PFSK-1 (cell line): Measurements from ENCODE around the gene GABRP.

Source experiments
- POLR2AphosphoS5 ChIP-seq: IDR thresholded peaks from 2 replicates; pipeline ENCODE4 v1.6.1; 2012; ENCODE audit warnings: low read depth, mild to moderate bottlenecking, control low read depth, low read length, moderate library complexity
- SIN3A ChIP-seq: IDR thresholded peaks from 2 replicates; pipeline ENCODE4 v1.6.1; 2012; ENCODE audit warnings: mild to moderate bottlenecking, low read length, moderate library complexity, borderline replicate concordance; ENCODE audit not compliant: insufficient read depth
- TF ChIP-seq, protein P1 (sequence below), 2 experiments: IDR thresholded peaks; 2 replicates each; pipeline versions ENCODE4 v1.6.1 to v1.8.0; 2011 to 2012; ENCODE audit warnings: low read depth in 2 of 2, low read length in 2 of 2, control low read depth in 1 of 2, inconsistent platforms in 1 of 2, mild to moderate bottlenecking in 1 of 2, moderate library complexity in 1 of 2; ENCODE audit not compliant: insufficient read depth in 1 of 2

- TF ChIP-seq POLR2AphosphoS5 (no peak), SIN3A (no peak)
- TF ChIP-seq, protein P1, sequence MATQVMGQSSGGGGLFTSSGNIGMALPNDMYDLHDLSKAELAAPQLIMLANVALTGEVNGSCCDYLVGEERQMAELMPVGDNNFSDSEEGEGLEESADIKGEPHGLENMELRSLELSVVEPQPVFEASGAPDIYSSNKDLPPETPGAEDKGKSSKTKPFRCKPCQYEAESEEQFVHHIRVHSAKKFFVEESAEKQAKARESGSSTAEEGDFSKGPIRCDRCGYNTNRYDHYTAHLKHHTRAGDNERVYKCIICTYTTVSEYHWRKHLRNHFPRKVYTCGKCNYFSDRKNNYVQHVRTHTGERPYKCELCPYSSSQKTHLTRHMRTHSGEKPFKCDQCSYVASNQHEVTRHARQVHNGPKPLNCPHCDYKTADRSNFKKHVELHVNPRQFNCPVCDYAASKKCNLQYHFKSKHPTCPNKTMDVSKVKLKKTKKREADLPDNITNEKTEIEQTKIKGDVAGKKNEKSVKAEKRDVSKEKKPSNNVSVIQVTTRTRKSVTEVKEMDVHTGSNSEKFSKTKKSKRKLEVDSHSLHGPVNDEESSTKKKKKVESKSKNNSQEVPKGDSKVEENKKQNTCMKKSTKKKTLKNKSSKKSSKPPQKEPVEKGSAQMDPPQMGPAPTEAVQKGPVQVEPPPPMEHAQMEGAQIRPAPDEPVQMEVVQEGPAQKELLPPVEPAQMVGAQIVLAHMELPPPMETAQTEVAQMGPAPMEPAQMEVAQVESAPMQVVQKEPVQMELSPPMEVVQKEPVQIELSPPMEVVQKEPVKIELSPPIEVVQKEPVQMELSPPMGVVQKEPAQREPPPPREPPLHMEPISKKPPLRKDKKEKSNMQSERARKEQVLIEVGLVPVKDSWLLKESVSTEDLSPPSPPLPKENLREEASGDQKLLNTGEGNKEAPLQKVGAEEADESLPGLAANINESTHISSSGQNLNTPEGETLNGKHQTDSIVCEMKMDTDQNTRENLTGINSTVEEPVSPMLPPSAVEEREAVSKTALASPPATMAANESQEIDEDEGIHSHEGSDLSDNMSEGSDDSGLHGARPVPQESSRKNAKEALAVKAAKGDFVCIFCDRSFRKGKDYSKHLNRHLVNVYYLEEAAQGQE (IDR thresholded peaks at IDR 0.05; ENCODE audit: insufficient read depth in 1 of 2, low read depth in 2 of 2, low read length in 2 of 2) = no peak
These were observed 13.6 kb upstream of the GABRP start for GRCh38 chr5:170769898-170770416.
